HTERT RPE-1 (cell line): Measurements from ENCODE around the gene LRP10.
"Not testable (repeated sequence)": the region's sequence is repeated elsewhere in the genome, so short reads cannot be mapped to it uniquely, and the experiment has no call there.

ENCODE experiments used
- in situ Hi-C: fragments of 300-500 bp; cut with MboI; formaldehyde crosslinking; loops from 4 replicates; pipeline ENCODE4 v1.14.3; 2020; ENCODE audit warnings: low sequenced_read_pairs

The LRP10 gene

GRCh38 chr14:22910916-22911315 lies 39.4 kb downstream of the LRP10 start:
- in situ Hi-C loops = no loop called here

- in situ Hi-C loops = not testable (repeated sequence)
Observed at GRCh38 chr14:22914836-22915235, 43.3 kb downstream of the LRP10 start.

- in situ Hi-C loops = no loop called here
Observed at GRCh38 chr14:22915886-22916521, 44.5 kb downstream of the LRP10 start.

- in situ Hi-C loops = no loop called here
Observed at GRCh38 chr14:22918804-22919600, 47.5 kb downstream of the LRP10 start, which contains the start of gene RBM23. TSS of gene RBM23 (minus strand) at chr14:22919149.

- in situ Hi-C loops = no loop called here
Observed at GRCh38 chr14:22919601-22919921, 48.0 kb downstream of the LRP10 start.

- in situ Hi-C loops = no loop called here
Observed at GRCh38 chr14:22920697-22921096, 49.2 kb downstream of the LRP10 start.

GRCh38 chr14:22922294-22922693 lies 50.8 kb downstream of the LRP10 start:
- in situ Hi-C loops = no loop called here

GRCh38 chr14:22923746-22924145 lies 52.2 kb downstream of the LRP10 start:
- in situ Hi-C loops = no loop called here

GRCh38 chr14:22925513-22925912 lies 54.0 kb downstream of the LRP10 start:
- in situ Hi-C loops = no loop called here

GRCh38 chr14:22926316-22926715 lies 54.8 kb downstream of the LRP10 start:
- in situ Hi-C loops = no loop called here

- in situ Hi-C loops = no loop called here
Observed at GRCh38 chr14:22928237-22929103, 56.9 kb downstream of the LRP10 start.

- in situ Hi-C loops = no loop called here
Observed at GRCh38 chr14:22929104-22929960, 57.8 kb downstream of the LRP10 start, which contains the start of gene PRMT5. TSS of gene PRMT5 (minus strand) at chr14:22929376. CDS start at chr14:22929361, 15 bp downstream.

GRCh38 chr14:22929961-22930364 lies 58.4 kb downstream of the LRP10 start:
- in situ Hi-C loops = no loop called here
